ENCODE results near the gene PPP2R5C. TPM values are rescaled to one million over a fixed set of nuclear protein-coding genes. Genes with fewer than 3 reads are reported as not detected.

The PPP2R5C gene
- total and polyA plus RNA-seq, 2 donors (not counting 3 experiments of a cell fraction or from before 2014, with no cell fraction given) = 42.6 to 83.6 TPM

DNA sequence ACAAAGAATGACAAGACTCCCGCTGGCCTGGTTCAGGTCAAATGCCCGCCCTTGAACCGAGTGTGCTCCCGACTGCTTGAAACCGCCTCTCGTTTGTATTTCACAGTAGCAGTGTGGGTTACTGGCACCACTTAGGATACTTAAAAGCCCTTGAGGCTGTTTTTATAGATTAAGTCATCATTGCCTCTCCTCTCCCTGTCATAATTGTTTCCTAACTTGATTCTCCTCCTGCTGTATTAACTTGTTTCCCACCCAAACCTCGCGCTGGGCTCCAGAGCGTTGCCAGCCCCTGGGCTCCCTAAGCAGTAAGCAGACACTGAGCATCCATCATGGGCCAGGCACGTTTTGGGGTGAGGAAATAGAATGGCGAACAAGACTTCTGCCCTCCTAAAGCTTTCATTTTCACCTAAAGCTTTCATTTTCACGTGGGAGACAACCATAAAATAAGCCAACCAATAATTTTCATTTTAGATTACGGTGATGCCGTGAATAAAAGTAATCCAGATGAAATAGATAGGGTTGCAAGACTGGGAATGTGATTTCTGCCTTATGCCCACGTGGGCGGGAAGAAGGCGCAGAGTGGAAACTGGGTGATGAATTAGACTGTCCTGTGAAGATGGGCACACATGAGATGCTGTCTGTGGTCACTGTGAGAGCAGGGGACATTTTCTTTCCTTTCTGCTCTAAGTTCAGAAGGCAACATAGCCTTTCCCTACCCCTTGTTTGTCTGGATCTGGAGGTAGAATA is 97.5 kb downstream of the PPP2R5C start:
- no TSS peak for BruUV-seq (replicated peaks)
- dilution Hi-C loops (cut with MboI; ENCODE audit: extremely low pct_ligation_motif_present, low sequenced_read_pairs) (no loop called here), intact Hi-C loops (cut with micrococcal nuclease) (no loop called here)
- H3K9ac ChIP-seq (replicated peaks; ENCODE audit: extremely low read depth, insufficient read depth, low read length) = no peak overlapping the region
- TF ChIP-seq POLR2AphosphoS5 (IDR thresholded peaks at IDR 0.05; ENCODE audit: insufficient read depth, low read depth, low read length) = no peak
- no peak for TF ChIP-seq EZH2 (IDR thresholded peaks at IDR 0.05; ENCODE audit: borderline replicate concordance, low read depth, low read length, severe bottlenecking)
- TF ChIP-seq, protein P1, sequence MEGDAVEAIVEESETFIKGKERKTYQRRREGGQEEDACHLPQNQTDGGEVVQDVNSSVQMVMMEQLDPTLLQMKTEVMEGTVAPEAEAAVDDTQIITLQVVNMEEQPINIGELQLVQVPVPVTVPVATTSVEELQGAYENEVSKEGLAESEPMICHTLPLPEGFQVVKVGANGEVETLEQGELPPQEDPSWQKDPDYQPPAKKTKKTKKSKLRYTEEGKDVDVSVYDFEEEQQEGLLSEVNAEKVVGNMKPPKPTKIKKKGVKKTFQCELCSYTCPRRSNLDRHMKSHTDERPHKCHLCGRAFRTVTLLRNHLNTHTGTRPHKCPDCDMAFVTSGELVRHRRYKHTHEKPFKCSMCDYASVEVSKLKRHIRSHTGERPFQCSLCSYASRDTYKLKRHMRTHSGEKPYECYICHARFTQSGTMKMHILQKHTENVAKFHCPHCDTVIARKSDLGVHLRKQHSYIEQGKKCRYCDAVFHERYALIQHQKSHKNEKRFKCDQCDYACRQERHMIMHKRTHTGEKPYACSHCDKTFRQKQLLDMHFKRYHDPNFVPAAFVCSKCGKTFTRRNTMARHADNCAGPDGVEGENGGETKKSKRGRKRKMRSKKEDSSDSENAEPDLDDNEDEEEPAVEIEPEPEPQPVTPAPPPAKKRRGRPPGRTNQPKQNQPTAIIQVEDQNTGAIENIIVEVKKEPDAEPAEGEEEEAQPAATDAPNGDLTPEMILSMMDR (IDR thresholded peaks at IDR 0.05; ENCODE audit: extremely low read depth in 1 of 2, insufficient read depth in 1 of 2, low read depth in 1 of 2, low read length in 2 of 2) = no peak
- no peak for TF ChIP-seq MAX (IDR thresholded peaks at IDR 0.05; ENCODE audit: insufficient read depth, insufficient read length)
- TF ChIP-seq JUN (IDR thresholded peaks at IDR 0.05; ENCODE audit: borderline replicate concordance, insufficient read depth, insufficient read length, low read depth) = no peak
- no peak for TF ChIP-seq MYC (IDR thresholded peaks at IDR 0.05; ENCODE audit: low read depth, low read length)
- no peak for TF ChIP-seq FOS (IDR thresholded peaks at IDR 0.05; ENCODE audit: borderline replicate concordance, insufficient read depth, low read length)
- no peak overlapping the region for H3K4me3 ChIP-seq (replicated peaks in 1 of 3; ENCODE audit: insufficient read depth in 1 of 3, low read depth in 1 of 3, low read length in 3 of 3)
- H4K20me1 ChIP-seq (replicated peaks; ENCODE audit: control insufficient read depth, extremely low read depth, insufficient read depth, low read length) = no peaks in the 10 kb centered on the region
- DNase-seq (ENCODE audit: low read depth, low spot score) (no peak), FAIRE-seq (no peak)
- H3K4me2 ChIP-seq (ENCODE audit: insufficient read depth, low read length) = no peak overlapping the region
- CTCF ChIA-PET = interaction anchor here (1.4 kb wide), 1 partner anchor 88 kb away, joined by 4 read pairs; no protein-coding TSS in a partner anchor
- no peaks in the 10 kb centered on the region for H3K9me3 ChIP-seq (replicated peaks; ENCODE audit: control insufficient read depth, insufficient read depth, low read length)
- POLR2A ChIA-PET = no interaction called here
- peaks cover 27% of the 10 kb centered on the region for H3K79me2 ChIP-seq (ENCODE audit: control insufficient read depth, insufficient read depth, low read length)
- H2AFZ ChIP-seq (ENCODE audit: low read depth, low read length) = no peak overlapping the region
- no peak overlapping the region for H3K27ac ChIP-seq (ENCODE audit: insufficient read depth, low read depth, low read length)
- peaks cover 3% of the 10 kb centered on the region in 2 experiments for H3K36me3 ChIP-seq (ENCODE audit: control insufficient read depth in 2 of 2, extremely low read depth in 1 of 2, insufficient read depth in 2 of 2, low read length in 2 of 2)
- peaks cover 5% of the 10 kb centered on the region for H3K4me1 ChIP-seq (ENCODE audit: control insufficient read depth, extremely low read depth, insufficient read depth, low read length)
- no peaks in the 10 kb centered on the region for H3K9me1 ChIP-seq (replicated peaks; ENCODE audit: control insufficient read depth, extremely low read depth, insufficient read depth, low read length)
- H3K27me3 ChIP-seq (ENCODE audit: control insufficient read depth in 2 of 2, insufficient read depth in 2 of 2, low read length in 2 of 2) = no peaks in the 10 kb centered on the region
